GM18873 (cell line): ENCODE results near the gene BST1.

Experiments
- ATAC-seq: cut with Tn5 transposase; IDR thresholded peaks from one replicate; pipeline ENCODE4 v1.9.1; 2021; ENCODE audit warnings: mild to moderate bottlenecking, moderate library complexity, moderate number of reproducible peaks; ENCODE audit not compliant: unreplicated experiment, low FRiP score

Gene BST1

GRCh38 chr4:15774020-15774420 lies 71.2 kb downstream of the BST1 start:
- ATAC-seq, result no peak

GRCh38 chr4:15776871-15777648 lies 74.2 kb downstream of the BST1 start:
- ATAC-seq, result peak; percentile 23

GRCh38 chr4:15777697-15778288 lies 74.9 kb downstream of the BST1 start:
- ATAC-seq, result no peak

GRCh38 chr4:15778289-15779241 lies 75.7 kb downstream of the BST1 start, which contains the start of gene CD38:
Gene CD38, plus strand, starts transcription at chr4:15778328. Its CDS starts 87 bp downstream, at chr4:15778415.
- peak; percentile 67 for ATAC-seq

GRCh38 chr4:15779306-15779705 lies 76.4 kb downstream of the BST1 start:
- no peak for ATAC-seq

GRCh38 chr4:15779809-15780208 lies 76.9 kb downstream of the BST1 start:
- no peak for ATAC-seq

- ATAC-seq, result peak; percentile 24
Observed at GRCh38 chr4:15781427-15782095, 78.7 kb downstream of the BST1 start.
